ENCODE results near the gene SPAG7.

The SPAG7 gene

DNA sequence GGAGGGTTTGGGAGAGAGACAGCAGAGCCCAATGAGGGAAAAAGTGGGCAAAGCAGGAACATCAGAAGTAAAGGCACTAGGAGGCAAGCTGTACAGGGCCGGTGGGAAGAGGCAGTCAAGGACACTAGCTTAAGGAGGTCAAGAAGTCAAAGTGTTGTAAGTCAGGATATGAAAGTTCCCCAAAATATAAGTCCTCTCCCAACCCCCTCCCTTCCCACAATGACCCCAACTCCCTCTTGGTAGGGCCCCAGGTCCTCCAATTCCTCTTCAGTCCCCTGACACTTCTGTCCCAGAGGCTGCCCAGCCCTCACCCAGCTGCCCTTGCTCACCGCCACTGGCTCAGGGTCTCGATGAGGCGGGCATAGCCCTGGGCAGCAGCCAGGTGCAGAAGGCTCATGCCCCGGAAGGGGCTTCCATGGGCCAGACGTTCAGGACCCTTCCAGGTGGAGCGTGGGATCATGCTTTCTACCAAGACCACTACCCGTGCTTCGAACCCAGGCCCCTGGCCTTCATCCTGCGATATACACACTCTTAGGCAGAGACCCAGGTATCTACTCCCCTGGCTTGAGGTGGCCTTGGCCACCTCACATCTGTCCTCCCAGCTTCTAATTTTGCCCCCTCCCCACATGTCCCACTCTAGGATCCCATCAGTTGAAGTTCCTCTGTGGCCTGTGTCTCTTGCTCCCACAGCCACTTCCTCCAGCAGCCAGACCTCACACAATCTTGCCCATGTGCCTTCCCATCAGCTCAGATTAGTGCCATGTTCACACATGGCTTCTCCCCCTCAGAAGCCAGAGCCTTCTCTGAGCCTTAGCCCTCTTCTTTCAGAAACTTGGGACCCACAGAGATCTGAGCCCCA is 5.9 kb upstream of the SPAG7 start:
- DNase-seq = no peak

DNA sequence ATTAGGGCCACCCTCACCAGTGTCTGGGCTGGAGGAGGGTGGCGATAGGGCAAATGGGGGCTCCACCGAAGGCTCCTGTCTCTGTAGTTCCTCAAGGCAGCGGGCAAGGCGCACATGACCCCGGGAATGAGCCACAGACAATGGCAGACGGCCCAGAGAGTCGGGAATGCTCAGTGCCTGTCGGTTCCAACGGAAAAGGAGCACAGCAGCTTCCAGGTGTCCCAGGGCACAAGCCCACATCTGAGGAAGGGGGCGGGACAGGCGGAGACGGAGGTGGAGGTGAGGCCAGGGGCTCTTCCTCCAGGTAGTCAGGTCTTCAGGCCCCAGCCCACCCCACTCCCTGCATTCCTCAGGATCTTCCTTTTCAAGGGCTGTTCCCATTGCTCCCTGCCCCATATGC is 5.1 kb upstream of the SPAG7 start:
- DNase-seq = no peak

DNA sequence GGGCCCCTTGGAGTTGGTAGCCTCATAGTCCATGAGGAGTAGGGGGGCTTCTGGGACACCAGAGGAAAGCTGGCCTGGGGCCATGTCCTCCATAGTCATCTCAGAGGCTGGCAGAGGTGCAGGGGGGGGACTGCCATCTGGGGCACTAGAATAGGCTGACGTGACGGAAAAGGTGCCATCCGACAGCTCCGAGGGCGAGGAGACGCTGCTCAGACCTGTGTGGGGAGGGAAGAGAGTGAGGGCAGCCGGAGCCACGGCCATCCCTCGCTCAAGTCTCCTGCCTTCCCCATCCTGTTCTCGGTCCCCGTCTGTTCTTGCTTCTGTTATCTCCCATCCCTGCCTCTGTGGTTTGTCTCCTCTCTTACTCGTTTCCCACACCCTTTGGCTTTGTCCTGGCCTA is 4.7 kb upstream of the SPAG7 start:
- no peak for DNase-seq

DNA sequence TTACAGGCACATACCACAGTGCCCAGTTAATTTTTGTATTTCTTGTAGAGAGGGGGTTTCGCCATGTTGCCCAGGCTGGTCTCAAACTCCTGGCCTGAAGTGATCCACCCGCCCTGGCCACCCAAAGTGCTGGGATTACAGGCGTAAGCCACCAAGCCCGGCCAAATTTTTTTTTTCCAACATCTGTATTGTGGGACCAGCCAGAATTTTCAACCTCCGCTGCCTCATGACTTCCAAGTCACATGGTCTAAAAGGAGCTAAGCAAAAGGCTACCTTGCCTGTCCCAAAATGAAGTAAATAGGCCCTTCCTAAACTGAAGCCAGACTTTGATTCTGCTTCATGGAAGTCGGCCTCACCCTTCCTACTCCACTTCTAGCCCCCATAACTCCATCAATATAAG is 4.2 kb upstream of the SPAG7 start:
- DNase-seq = no peak

DNA sequence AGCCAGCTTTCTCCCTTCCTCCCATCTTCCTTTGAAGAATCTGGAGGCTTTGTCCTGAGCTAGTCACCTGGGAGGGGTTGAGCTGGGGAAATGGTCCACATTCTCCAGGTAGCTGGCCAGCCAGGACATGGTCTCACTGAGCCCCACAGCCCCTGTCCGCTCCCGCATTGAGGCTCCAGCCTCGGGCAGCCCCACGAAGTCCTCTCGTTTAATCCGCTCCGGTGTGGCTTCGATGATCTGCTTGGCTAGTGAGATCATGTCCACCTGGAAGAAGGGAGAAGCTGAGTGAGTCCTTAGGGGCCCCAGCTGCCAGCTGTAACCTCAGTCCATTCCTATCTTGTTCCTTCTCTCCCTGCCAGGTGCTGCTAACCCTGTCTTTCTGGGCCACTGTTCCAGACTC is 2.7 kb upstream of the SPAG7 start:
- DNase-seq = no peak

DNA sequence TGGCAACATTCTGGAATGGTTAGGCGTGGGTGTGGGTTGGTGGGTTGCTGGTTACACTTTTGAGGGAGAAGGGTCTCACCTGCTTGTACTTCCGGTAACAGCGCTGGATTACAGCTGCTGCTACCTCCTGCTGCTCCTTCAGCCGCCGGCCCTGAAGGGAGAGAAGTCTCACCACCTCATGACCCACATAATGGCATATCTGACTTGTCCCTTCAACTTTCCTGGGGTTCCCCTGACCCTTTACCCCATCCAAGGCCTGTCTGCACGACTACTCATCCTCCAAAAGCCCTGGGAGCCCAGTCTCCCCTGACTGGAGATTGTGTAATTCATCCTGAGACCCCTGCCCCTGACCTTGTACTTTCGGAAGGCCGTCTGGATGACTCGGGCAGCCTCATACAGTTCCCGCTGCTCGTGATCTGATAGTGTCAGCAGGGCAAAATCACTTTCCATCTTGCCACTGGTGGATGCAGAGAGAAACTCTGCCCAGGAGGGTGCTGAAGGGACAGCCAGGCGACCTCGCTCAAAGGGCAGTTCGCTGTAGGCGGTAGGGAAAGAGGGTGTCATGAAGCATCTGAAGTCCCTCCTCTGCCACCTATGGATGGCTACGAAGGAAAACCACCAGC is 2.0 kb upstream of the SPAG7 start:
- DNase-seq = peak; percentile 19

DNA sequence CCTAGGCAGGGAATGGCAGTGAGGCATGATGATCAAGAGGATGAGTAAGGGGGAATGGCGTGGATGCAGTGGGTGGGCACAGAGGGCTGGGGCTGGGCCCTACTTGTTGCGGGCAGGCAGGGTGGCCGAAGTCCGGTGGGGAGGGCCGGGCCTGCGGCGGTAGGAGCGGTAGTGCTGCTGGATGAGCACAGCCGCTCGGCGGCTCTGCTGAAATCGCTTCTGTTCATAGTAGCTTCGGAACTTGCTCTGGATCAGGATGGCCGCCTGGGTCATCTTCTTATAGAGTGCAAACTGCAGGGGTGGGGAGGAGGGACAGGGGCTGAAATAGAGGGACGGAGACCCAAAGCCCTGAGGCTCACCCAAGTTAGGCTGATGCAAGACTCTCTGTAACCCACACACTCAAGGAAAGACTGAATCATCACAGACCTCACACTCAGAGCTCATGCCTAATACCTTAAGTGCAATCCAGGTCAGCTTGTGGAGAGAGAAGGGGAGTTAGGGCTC is 1.5 kb upstream of the SPAG7 start:
- DNase-seq = peak; percentile 56

DNA sequence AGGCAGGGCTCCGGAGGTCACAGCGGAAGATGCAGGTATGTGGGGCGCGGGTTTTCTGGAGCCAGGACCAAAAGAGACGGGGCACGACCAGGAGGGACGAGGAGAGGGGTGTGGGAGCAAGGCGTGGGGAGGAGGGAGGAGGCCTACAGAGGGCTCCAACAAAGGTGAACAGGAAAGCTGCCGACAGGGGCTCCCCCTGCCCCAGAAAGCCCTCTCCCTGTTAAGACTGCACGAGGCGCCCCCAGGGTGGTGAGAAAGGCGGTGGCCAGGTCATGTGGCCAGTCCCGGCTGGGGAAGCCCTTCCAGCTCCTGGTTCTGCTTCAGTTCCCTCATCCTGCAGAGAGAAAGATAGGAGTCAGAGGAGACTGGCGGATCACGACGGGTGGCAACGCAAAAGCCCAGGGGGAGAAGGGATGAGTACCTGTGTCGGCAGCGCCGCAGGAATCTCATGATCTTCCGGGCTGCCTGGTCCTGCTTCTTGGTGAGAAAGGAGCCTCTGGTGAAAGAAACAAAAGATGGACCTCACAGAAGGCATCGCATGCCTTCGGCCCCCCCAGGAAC is 949 bp upstream of the SPAG7 start:
- peak; percentile 51 for DNase-seq

DNA sequence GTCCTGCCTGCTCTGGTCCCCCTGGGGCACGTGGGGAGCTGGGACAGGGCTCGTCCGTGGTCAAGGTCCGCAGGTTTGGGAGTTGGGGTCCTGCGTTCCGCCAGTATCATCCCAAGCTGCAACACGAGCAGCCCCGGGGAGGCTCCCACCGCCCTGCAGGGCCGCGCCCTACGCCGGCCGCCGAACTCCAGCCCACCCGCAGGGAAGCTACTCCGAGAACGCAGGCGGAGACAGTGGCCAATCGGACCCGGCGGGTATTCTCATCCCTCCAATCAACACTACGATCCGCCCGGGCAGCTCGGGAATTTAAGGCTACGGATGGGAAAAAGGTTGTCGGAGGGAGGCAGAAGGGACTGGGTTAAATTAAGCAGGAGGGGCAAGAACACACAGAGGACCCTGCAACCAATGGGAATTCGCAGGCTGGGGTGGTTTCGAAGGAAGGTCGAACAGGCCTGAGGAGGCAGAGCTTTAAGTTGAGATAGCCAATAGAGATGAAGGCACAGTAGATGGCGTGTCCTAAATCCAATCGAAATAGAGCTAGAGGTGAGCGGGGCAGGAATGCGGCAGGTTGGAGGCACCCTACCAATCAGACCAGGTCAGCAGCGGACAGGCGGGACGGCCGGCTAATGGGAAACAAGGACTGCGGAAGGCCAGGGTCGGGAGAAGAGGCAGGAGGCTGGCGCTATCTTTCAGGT is 626 bp downstream of the SPAG7 start:
- DNase-seq = peak; percentile 98

DNA sequence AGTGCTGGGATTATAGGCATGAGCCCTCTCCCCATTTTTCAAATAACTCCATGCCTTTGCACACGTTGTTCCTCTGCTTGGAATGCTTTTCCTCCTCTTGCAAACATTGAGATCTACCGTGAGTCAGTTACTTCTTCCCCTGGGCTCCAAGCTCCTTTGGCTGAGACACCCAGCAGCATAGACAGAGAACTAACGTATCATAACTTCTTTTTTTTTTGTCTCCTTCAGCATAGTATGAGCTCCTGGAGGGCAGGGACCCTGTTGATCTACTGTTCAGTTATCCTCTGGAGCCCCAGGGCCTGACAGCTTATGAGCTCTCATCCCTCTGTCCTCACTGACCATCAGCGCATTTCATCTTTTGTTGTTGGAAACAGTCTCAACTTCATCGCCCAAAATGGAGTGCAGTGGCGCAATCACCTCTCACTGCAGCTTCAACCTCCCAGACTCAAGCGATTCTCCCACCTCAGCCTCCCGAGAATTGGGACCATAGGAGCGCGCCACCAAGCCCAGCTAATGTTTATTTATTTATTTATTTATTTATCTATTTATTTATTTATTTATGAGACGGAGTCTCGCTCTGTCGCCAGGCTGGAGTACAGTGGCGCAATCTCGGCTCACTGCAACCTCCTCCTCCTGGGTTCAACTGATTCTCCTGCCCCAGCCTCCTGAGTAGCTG is 2.2 kb downstream of the SPAG7 start:
- no peak for DNase-seq

DNA sequence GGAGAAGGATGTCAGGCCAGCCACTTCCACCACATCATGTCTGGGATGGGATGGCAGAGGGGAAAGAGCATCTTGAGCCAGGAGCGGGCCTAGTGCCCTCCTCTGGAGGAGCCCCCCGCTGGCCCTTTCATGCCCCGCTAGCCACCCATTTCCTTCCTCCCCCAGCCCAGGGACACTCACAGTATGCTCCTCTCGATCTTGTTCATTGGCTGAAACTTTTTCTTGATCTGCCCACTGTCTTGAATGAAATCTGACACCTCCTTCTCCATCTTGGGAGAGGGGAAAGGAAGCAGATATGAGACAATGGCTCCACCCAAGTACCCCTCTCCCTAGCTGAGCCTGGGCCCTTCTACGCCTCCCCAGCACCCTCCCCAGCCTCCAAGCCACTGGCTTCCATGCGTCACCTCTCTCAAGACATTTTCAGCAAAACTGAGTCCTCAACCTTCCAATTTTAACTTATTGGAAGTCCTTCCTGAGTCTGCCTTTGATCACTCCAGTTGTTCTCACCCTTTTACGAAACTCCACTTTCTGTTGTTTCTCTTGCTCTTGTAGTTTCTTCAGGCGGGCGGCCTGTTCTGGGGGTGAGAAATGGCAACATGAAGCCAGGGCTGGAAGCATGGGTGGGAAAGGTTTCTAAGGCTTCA is 7.2 kb downstream of the SPAG7 start:
- DNase-seq = no peak

DNA sequence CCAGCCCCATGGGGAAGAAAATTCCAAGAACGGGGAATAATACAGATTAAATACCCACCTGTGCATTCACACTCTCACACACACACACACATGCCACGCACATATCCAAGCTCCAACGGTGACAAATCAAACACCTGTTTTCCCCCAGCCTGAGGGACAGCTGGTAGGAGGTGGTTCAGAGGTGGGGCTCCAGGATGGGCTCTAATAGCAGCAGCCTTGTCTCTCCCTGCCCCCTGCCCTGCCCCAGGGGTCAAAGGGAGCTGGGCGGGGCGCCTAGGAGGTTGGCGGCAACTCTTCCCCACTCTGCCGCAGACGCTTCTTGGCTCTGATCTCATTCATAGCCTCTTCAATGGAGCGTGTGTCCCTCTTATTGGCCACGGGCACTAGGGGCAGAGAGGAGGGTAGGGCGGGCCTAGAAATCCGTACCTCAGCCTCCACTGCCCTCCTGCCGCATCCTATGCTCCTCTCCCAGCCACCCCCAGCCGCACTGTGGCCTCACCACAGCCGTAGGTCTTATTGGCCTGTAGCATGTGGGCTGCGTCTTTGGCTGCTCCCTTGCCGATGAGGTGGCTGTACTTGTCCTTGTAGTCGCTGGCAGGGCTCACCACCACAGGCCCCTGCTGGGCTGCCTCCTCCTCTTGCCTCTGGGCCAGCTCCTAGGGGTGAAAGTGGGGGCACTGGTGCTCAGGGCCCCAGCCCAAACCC is 8.2 kb downstream of the SPAG7 start:
- DNase-seq = no peak

DNA sequence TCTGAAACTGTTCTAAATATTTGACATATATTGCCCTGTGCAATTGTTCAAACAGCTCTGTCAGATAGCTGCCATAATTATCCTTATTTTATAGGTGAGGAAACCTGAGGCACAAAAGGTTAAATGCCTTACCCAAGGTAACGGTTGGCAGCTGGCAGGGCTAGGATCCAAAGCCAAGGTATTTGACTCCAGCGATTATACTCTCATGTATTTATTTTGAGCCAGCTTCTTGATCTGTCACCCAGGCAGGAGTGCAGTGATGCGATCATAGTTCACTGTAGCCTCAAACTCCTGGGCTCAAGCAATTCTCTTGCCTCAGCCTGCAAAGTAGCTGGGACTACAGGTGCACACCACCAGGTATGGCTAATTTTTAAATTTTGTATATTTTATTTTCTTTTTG is 9.5 kb downstream of the SPAG7 start:
- no peak for DNase-seq

DNA sequence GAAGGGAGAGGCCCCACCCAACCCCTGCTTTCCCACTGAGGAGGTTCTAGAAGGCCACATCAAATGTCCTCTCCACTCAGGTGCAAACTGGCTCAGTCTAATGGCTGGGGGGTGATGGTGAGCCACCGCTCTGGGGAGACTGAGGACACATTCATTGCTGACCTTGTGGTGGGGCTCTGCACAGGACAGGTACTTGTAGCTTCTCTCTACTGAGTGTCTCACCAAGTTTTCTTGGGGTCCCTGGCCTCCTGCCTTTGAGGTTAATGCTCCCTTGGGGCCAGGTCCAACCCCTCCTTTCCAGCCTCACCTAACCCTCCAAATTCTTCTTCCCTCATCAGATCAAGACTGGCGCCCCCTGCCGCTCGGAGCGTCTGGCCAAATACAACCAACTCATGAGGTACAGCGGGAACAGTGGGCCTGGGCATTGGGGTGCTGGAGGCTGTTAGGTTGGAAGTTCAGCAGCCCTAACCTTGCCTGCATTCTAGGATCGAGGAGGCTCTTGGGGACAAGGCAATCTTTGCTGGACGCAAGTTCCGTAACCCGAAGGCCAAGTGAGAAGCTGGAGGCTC is 11.0 kb downstream of the SPAG7 start:
- DNase-seq = no peak

DNA sequence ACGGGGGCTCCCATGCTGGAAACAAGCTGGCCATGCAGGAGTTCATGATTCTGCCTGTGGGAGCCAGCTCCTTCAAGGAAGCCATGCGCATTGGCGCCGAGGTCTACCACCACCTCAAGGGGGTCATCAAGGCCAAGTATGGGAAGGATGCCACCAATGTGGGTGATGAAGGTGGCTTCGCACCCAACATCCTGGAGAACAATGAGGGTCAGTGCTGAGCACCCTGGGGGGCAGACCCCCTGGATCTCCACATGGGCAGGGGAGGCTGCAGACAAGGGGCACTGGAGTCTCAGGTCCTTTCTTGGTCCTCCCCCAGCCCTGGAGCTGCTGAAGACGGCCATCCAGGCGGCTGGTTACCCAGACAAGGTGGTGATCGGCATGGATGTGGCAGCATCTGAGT is 12.5 kb downstream of the SPAG7 start:
- no peak for DNase-seq

DNA sequence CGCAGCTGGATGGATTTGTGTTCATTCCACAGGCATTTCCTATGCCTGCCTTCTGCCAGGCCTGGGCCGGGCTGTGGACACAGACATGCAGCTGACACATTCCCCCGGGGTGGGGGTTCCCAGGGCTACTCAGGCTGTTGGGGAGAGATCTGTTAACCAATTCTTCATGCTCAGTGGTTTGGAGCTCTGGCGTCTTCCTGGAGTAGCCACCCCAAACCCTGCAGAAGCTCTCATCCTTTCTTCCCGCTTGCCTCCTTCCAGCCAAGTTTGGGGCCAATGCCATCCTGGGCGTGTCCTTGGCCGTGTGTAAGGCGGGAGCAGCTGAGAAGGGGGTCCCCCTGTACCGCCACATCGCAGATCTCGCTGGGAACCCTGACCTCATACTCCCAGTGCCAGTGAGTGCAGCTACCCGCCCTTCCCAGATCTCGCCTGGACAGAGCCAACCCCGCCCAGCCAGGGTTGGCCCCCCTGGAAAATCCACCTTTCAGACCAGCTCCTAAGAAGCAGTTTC is 14.1 kb downstream of the SPAG7 start:
- DNase-seq = no peak

DNA sequence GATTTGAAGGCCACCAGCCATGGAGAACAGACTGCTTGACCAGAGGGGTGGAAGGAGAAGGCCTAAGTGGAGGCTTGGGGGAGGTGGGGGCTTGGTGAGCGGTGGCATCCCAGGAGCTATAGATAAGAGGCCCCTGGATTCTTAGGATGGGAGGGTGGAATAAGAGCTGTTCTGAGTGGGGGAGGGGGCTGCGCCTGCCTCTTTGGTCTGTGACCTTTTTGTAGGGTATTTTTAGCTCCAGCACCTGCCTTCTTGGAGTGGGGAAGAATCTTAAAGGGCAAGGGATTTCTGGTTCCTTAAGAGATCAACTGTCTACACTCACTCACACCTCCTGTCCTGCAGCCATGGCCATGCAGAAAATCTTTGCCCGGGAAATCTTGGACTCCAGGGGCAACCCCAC is 16.1 kb downstream of the SPAG7 start:
- no peak for DNase-seq

DNA sequence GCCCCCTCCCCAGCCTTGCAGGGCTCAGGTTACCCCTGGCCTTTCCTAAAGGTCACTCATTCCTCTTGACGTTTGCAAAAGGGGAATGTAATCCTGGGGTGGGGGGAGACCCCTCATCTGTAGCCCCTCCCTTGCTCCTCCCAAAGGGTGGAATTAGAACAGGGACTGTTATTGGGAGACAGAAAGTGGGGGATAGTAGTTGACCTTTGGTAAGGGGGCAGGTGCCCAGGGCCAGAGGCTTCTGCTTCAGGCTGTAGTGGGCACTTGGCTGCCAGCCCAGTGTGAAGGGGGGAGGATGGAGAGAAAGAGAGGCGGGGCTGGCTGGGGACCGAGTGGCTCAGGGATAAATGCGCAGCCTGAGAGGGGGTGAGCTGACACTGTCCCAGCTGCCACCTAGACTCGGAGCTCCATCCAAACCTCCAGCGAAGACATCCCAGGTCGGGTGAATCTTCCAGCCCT is 16.8 kb downstream of the SPAG7 start, which contains the start of gene ENO3:
Gene ENO3, plus strand, starts transcription at position 374 of the 459 bp plus-strand sequence. CDS start 711 bp downstream, outside the sequence.
- DNase-seq = peak; percentile 64

DNA sequence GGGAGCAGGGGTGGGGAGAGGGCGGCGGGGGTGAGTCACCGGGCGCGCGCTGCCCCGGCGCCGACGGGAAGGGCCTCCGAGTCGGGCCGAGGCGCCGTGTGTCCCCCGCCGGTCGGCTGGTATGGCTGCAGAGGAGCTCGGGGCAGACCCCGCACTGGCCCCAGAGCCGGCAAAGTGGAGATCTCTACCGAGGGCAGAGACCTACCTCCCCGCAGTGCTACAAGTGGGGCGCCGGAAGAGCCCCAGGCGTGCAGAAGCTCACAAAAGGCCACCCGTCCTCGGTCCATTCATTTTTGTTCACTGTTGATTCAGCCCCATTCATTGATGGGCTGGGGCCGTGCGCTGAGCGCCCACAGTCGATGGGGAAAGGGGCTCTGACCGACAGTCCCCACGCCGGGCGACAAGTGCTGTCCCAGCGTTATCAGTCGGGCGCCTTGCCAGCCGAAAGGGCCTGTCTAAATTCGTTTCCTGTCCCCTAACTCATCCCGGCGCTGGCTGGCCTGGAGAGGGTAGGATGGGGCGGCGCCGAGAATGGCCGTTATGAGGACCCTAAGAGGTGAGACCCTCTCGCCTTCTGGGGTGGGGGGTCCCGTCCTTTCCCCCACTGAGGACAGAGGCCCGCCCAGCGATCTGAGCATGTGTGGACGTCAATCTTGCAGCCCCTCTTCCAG is 17.4 kb downstream of the SPAG7 start:
- peak; percentile 71 for DNase-seq
